Activated CD4-positive, CD25-positive, alpha-beta regulatory T cell treated with anti-CD3 and anti-CD28 coated beads, Interleukin-2, amount 50 U/mL, for 24 hours (primary cell): Measurements from ENCODE around the gene ALK.

Experiments
- ATAC-seq, 2 donors: fragments of 150-1000 bp; cut with Tn5 transposase; one replicate each; pipeline ENCODE4 v1.10.0; 2021; ENCODE audit warnings: mild to moderate bottlenecking in 1 of 2, moderate library complexity in 1 of 2

The ALK gene

GRCh38 chr2:29567906-29568520, 353.4 kb downstream of the ALK start:
- no peak for ATAC-seq

- ATAC-seq = no peak
Measured at GRCh38 chr2:29563697-29564096, 357.7 kb downstream of the ALK start.

GRCh38 chr2:29562896-29563295, 358.5 kb downstream of the ALK start:
- no peak for ATAC-seq

GRCh38 chr2:29562319-29562718, 359.1 kb downstream of the ALK start:
- no peak for ATAC-seq

GRCh38 chr2:29561628-29562027, 359.8 kb downstream of the ALK start:
- ATAC-seq = no peak

- ATAC-seq = no peak
Measured at GRCh38 chr2:29561181-29561580, 360.2 kb downstream of the ALK start.

- no peak for ATAC-seq
Measured at GRCh38 chr2:29560566-29560965, 360.8 kb downstream of the ALK start.

GRCh38 chr2:29560030-29560429, 361.4 kb downstream of the ALK start:
- ATAC-seq = no peak

GRCh38 chr2:29559578-29559977, 361.8 kb downstream of the ALK start:
- ATAC-seq = no peak

- ATAC-seq = no peak
Measured at GRCh38 chr2:29558097-29558496, 363.3 kb downstream of the ALK start.

GRCh38 chr2:29557268-29557667, 364.1 kb downstream of the ALK start:
- no peak for ATAC-seq

- no peak for ATAC-seq
Measured at GRCh38 chr2:29549069-29549380, 372.4 kb downstream of the ALK start.

GRCh38 chr2:29544917-29545316, 376.5 kb downstream of the ALK start:
- ATAC-seq = no peak

- no peak for ATAC-seq
Measured at GRCh38 chr2:29544031-29544430, 377.4 kb downstream of the ALK start.

- no peak for ATAC-seq
Measured at GRCh38 chr2:29535188-29535587, 386.2 kb downstream of the ALK start.

GRCh38 chr2:29532436-29532835, 388.9 kb downstream of the ALK start:
- no peak for ATAC-seq

- ATAC-seq = no peak
Measured at GRCh38 chr2:29531626-29532025, 389.8 kb downstream of the ALK start.

GRCh38 chr2:29530281-29530680, 391.1 kb downstream of the ALK start:
- no peak for ATAC-seq

GRCh38 chr2:29528891-29529520, 392.4 kb downstream of the ALK start:
- ATAC-seq = no peak

- ATAC-seq = no peak
Measured at GRCh38 chr2:29528371-29528770, 393.0 kb downstream of the ALK start.

GRCh38 chr2:29527947-29528346, 393.4 kb downstream of the ALK start:
- no peak for ATAC-seq

- ATAC-seq = no peak
Measured at GRCh38 chr2:29526587-29527586, 394.5 kb downstream of the ALK start.

- ATAC-seq = no peak
Measured at GRCh38 chr2:29525921-29526320, 395.5 kb downstream of the ALK start.

- no peak for ATAC-seq
Measured at GRCh38 chr2:29524652-29525051, 396.7 kb downstream of the ALK start.
